Astrocyte of the cerebellum (primary cell): ENCODE results near the gene SUPT20H.

Source experiments
- DNase-seq: peaks from one replicate; pipeline ENCODE4 v3.0.0-alpha.2; 2011; ENCODE audit warnings: low read depth
- H3K4me3 ChIP-seq: 2 replicates; pipeline ENCODE4 v1.5.1; 2011; ENCODE audit warnings: mild to moderate bottlenecking, low read depth, low read length, moderate library complexity
- in situ Hi-C: cut with HindIII; loops from 2 replicates; pipeline ENCODE4 v1.10.0; 2017; ENCODE audit warnings: low sequenced_read_pairs
- TF ChIP-seq, protein P1 (sequence below): IDR thresholded peaks from 2 replicates; pipeline ENCODE4 v1.5.1; 2012; ENCODE audit warnings: low read length, low read depth, moderate library complexity, mild to moderate bottlenecking; ENCODE audit errors: missing control alignments

SUPT20H gene

DNA sequence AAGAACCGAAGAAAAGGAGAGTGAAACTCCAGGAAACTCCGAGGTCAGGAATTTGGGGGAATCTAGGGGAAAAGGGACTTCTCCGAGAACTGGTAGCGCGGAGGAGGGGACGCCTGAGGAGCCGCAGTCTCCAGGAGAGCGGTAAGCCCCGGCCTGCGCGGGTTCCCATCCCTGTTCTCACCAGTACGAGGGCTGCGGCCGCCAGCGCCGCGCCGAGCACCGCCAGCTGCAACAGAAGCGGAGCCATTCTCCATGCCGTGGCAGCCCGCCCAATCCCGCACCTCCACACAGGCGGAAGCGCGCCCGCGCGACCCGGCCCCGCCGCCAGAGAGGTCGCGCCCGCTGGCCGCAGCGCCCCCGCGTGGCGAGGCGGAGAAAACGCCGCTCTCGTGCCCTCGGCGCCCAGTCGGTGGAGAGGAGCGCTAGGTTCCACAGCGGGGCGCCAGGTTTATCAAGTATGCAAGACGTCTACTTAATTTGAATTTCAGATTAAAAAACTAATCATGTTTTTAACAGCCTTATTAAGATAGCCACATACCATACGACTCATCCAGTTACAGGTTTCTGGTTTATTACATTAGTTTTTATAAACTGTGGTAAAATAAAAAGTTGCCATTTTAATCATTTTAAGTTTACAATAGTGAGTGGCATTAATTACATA lies 60.3 kb downstream of the SUPT20H start, which contains the start of gene ALG5:
TSS of gene ALG5 (minus strand) at position 287 of the 661 bp plus-strand sequence. CDS start at position 247, 40 bp downstream.
- peak within 1 kb of the TSS; percentile 95 for H3K4me3 ChIP-seq
- TF ChIP-seq, protein P1, sequence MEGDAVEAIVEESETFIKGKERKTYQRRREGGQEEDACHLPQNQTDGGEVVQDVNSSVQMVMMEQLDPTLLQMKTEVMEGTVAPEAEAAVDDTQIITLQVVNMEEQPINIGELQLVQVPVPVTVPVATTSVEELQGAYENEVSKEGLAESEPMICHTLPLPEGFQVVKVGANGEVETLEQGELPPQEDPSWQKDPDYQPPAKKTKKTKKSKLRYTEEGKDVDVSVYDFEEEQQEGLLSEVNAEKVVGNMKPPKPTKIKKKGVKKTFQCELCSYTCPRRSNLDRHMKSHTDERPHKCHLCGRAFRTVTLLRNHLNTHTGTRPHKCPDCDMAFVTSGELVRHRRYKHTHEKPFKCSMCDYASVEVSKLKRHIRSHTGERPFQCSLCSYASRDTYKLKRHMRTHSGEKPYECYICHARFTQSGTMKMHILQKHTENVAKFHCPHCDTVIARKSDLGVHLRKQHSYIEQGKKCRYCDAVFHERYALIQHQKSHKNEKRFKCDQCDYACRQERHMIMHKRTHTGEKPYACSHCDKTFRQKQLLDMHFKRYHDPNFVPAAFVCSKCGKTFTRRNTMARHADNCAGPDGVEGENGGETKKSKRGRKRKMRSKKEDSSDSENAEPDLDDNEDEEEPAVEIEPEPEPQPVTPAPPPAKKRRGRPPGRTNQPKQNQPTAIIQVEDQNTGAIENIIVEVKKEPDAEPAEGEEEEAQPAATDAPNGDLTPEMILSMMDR = peak; percentile 63
- peak; percentile 72 for DNase-seq
- in situ Hi-C loops = no loop called here

DNA sequence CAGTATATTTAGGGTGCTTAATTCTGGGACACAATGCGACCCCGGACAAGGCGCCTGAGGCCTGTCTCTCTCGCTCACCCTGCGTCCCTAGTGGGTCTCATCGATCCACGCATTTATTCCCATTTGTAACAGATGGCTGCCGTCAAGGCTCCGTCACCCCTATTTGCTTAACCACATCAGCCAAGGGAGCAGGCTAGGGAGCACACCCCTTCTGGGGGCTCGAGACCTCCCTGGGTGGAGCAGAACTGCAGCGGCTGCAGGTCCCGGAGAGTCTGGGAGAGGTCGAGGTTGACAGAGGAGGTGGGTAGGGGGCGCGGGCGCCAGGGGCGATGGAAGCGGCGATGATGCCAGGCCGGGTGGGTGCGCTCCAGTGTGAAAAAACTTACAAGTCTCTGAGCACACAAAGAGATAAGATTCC lies 60.9 kb downstream of the SUPT20H start:
- TF ChIP-seq, protein P1 = no peak
- in situ Hi-C loops = no loop called here
- peak overlapping the region; percentile 95 for H3K4me3 ChIP-seq
- no peak for DNase-seq

DNA sequence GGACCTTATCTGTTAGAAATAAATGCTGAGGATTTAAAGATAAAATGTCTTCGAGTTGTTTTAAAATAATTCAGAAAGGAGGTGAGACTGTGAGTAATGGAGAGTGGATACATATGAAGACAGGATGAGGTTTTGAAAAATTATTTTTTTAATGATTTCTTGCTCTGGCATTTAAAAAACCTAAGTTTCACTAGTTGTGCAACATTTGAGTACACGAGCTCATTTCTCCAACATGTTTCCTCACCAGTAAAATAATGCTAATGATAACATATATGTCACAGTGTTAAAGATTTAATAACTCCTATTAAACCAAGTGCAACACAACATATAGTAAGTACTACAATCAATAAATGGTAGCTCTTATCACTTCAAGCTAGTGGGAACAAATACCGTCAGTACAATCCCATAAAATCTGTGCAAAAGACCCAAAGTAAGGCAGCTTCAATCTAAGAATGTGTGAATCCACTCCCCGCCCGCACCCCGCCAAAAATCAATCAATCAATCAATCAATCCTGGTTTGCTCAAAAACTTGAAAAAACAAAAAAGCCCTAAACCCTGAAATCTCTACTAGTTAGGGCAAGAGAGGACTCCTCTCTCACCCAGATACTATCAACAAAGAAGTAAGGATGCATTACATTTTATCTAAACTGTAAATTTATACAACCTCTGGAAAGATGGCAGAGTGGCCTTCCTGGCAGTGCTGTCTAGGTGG lies 61.6 kb downstream of the SUPT20H start:
- peak overlapping the region; percentile 95 for H3K4me3 ChIP-seq
- TF ChIP-seq, protein P1 = no peak
- in situ Hi-C loops = no loop called here
- DNase-seq = no peak

DNA sequence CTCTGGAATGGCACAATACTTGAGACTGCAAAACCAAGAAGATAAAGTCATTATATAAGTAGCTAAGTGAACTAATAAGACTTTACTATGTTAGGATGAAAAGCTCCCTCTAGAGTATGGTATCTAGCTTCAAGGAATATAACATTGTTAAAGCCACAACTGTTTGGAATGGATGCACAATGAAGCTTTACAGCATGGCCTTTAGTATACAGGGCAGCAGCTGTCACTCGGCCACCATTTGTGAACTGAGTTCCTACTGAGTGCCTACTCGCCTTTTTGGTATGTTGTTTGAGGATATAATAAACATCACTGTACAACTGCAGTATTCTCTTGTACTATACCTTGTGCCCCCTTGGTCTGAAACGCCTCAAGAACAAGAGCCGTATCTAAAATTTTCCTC lies 67.1 kb downstream of the SUPT20H start:
- in situ Hi-C loops = no loop called here
- no peak for DNase-seq
- H3K4me3 ChIP-seq = no peak overlapping the region
- TF ChIP-seq, protein P1 = no peak

DNA sequence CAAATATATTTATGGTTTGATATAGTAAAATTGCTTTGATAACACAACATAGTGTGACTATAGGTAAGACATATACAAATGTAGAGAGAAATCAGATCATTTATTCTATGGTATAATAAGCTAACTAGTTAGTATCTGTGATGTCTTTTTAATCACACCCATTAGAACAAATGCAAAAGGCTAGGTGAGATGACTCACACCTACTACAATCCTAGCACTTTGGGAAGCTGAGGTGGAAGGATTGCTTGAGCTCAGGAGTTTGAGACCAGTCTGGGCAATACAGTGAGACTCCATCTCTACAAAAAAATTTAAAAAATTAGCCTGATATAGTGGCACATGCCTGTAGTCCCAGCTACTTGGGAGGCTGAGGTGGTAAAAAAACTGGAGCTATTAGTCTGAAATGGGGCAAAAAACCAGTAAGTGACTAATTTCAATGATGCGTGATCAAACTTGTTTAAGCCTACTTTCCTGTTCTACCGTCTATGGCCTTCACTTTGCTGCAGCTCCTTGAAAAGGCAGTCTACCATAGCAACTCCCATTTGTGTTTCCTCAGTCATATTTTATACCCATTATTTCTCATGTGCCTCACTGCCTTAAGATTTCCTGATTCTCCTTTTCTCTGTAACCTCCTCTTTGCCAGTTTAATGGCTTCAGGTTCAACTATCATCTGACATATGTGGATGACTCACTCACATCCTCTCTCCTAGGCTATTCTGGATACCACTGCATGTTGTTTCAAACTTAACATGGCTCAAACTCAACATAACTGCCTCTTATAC lies 72.8 kb downstream of the SUPT20H start:
- DNase-seq = no peak
- TF ChIP-seq, protein P1 = no peak
- no peak overlapping the region for H3K4me3 ChIP-seq
- in situ Hi-C loops = loop anchor here (10.0 kb wide), 1 partner anchor 132 kb away; no protein-coding TSS in a partner anchor

DNA sequence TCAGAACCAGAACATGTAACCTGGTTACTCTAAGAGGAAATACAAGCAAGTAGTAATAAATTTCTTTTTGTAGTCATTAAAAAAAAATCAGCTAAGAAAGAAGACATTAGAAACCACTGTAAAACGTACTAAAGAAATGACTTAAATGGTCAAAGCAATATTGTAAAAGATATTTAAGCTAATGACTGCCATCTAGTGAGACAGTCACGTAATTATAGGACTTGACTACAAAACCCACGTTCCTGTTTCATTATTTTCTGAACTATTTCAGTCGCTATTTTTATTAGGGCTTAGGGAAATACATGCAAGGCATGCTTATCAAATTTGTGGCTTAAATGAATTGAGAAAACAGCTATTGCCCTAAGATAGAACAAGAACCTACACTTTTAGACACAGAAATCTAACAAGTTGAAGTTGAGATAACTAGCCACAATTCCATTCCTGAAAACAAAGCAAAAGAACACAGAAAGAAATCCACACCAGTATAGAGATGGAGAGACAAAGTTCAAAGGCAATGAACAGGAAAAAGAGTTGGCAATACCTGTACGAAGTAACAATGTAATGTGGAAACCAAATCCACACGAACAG lies 78.2 kb downstream of the SUPT20H start:
- in situ Hi-C loops = loop anchor here (5.0 to 10.0 kb wide), 2 partner anchors 126 to 539 kb away; no protein-coding TSS in a partner anchor
- DNase-seq = peak; percentile 44

More for the DNA sequence above, 78.2 kb downstream of the SUPT20H start:
- H3K4me3 ChIP-seq = no peak overlapping the region
- TF ChIP-seq, protein P1 = no peak
